Measurements from ENCODE around the gene CDH4.

CDH4 gene

DNA sequence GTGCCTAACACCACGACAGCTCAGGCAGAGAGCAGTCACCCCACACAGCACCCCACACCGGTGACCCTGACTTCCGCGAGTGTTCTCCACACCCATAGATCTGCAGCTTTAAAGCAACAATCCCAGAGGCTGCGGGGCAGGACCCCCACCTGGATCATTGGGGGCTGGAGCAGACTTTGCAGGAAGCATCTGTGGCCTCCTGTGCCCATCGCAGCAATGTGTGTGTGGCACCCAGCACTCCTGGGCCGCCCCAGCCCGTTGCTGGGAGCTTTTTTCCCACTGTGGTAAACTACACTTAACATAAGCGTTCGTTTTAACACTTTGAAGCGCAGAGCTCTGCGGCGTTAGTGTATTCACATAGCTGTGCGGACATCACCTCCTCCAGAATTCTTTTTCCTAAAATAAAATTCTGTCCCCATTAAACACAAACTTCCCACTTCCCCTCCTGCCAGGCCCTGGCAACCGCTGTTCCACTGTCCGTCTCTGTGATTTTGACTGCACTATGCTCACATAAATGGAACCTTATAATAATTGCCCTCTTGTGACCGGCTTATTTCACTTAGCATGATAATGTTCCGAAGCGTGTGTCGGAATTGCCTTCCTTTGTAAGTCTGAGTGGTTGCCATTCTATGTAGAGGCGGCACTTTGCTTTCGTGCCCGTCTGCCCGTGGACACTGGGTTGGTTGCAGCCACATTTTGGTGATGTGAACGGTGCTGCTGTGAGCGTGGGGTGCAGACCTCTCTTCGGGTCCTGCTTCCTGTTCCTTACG, 382.5 kb downstream of the CDH4 start:
- no peak overlapping the region for H3K23ac ChIP-seq (ENCODE audit: low read length)
- no peak overlapping the region for H4K8ac ChIP-seq (ENCODE audit: low read depth, low read length)
- H3K56ac ChIP-seq (ENCODE audit: low read length) = no peak overlapping the region
- WGBS (ENCODE audit: extremely low coverage, insufficient coverage, low lambda C conversion rate) = no CpG with 5 or more reads among the region's 28 CpGs
- H3K4me3 ChIP-seq (ENCODE audit: low read length) = no peak overlapping the region
- no peak overlapping the region for H2BK5ac ChIP-seq (ENCODE audit: low read length)
- no peak overlapping the region for H3K27ac ChIP-seq (ENCODE audit: low read depth, low read length)
- no peak overlapping the region for H2BK15ac ChIP-seq (replicated peaks; ENCODE audit: low read depth)
- H3K18ac ChIP-seq (ENCODE audit: low read length) = no peak overlapping the region
- no peaks in the 10 kb centered on the region for H3K79me1 ChIP-seq (ENCODE audit: low read length)
- no peaks in the 10 kb centered on the region for H3K36me3 ChIP-seq (ENCODE audit: control insufficient read depth, insufficient read depth, low read length)
- H3K9ac ChIP-seq (ENCODE audit: low read length) = no peak overlapping the region
- H3K27me3 ChIP-seq (ENCODE audit: insufficient read depth, low read length, poor library complexity) = no peaks in the 10 kb centered on the region
- no peak overlapping the region for H3K4ac ChIP-seq (ENCODE audit: low read depth, low read length)
- no peak overlapping the region for H4K5ac ChIP-seq (ENCODE audit: low read length)
- H2BK120ac ChIP-seq (ENCODE audit: low read depth, low read length) = no peak overlapping the region
- no peak overlapping the region for H2AK5ac ChIP-seq (ENCODE audit: low read length)
- H3K4me2 ChIP-seq (ENCODE audit: low read length) = no peak overlapping the region
- no peaks in the 10 kb centered on the region for H3K4me1 ChIP-seq (ENCODE audit: control insufficient read depth, low read depth, low read length)
- no peak for DNase-seq
- H3K79me2 ChIP-seq (ENCODE audit: control insufficient read depth, insufficient read depth, low read length) = no peaks in the 10 kb centered on the region

DNA sequence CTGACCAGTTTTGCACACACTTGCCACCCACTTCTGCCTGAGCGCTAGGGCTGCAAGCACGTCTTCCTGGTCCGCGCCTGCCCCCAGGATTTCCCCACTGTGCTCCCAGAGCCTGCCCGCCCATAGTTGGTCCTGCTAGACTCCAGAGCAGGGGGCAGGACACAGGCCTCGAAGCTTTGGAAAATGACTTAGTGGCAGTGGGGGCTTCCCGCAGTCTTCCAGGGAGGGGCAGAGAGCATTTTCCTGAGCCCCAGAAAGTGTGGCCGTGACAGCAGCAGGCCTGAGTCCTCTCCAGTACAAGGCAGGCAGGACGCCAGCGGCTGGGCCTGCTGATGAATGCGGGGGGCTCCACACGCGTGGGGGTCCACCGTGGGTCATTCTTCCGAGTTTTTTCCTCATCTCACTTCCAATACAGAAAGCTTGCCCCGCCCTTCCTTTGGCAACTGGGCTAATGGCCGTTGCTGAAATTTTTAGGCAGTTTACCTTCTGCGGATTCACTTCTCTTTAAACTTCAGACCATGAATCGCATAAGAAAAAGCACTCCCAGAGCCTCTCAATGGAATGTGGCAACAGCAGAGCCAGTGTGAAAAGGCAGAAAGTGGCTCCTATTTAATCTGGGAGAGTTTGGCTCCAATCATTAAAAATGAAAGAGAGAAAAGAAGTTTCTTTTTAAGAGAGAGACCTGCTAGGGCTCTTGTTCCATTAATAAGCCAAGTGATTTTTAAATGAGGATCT, 383.8 kb downstream of the CDH4 start:
- Histone ChIP-seq H3K23ac (ENCODE audit: low read length) (no peak overlapping the region), H2BK5ac (ENCODE audit: low read length) (no peak overlapping the region), H3K79me1 (ENCODE audit: low read length) (no peaks in the 10 kb centered on the region), H2AK5ac (ENCODE audit: low read length) (no peak overlapping the region), H3K27ac (ENCODE audit: low read depth, low read length) (no peak overlapping the region), H3K79me2 (ENCODE audit: control insufficient read depth, insufficient read depth, low read length) (no peaks in the 10 kb centered on the region), H2BK120ac (ENCODE audit: low read depth, low read length) (no peak overlapping the region), H3K4ac (ENCODE audit: low read depth, low read length) (no peak overlapping the region), H3K4me1 (ENCODE audit: control insufficient read depth, low read depth, low read length) (no peaks in the 10 kb centered on the region), H2BK15ac (replicated peaks; ENCODE audit: low read depth) (no peak overlapping the region), H4K8ac (ENCODE audit: low read depth, low read length) (no peak overlapping the region), H3K18ac (ENCODE audit: low read length) (no peak overlapping the region), H3K9ac (ENCODE audit: low read length) (no peak overlapping the region), H3K27me3 (ENCODE audit: insufficient read depth, low read length, poor library complexity) (no peaks in the 10 kb centered on the region), H4K5ac (ENCODE audit: low read length) (no peak overlapping the region), H3K56ac (ENCODE audit: low read length) (no peak overlapping the region), H3K4me2 (ENCODE audit: low read length) (no peak overlapping the region), H3K36me3 (ENCODE audit: control insufficient read depth, insufficient read depth, low read length) (no peaks in the 10 kb centered on the region), H3K4me3 (ENCODE audit: low read length) (no peak overlapping the region)
- no peak for DNase-seq
- WGBS (ENCODE audit: extremely low coverage, insufficient coverage, low lambda C conversion rate) = no CpG with 5 or more reads among the region's 19 CpGs

DNA sequence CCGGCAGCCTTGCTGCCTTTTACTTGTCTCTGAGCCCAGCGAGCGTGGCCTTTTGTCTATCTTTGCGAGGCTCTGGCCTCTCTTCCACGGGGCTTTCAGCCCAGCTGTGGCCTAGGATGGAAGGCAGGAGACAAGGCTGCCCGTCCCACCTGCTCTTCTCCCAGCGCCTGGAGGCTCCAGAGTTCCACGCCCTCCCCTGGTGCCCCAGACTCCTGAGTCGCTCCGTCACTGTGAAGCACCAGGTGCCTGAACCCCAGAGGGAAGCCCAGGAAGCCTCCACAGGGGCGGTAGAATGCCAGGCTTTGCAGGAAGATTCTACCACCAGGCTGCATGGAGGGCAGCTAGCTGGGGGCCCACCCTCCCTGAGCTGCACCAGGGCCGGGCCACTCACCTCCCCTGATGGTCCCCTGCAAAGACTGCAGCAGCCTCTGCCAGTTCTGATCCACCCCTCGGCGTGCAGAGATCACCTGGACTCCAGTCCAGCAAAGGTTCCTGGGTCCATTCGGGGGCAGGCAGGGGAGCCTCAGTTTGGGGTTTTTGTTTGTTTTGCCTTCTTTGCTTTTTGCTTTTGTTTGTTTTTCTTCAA, 384.6 kb downstream of the CDH4 start:
- Histone ChIP-seq H4K8ac (ENCODE audit: low read depth, low read length) (no peak overlapping the region), H3K4me2 (ENCODE audit: low read length) (no peak overlapping the region), H3K9ac (ENCODE audit: low read length) (no peak overlapping the region), H3K36me3 (ENCODE audit: control insufficient read depth, insufficient read depth, low read length) (no peaks in the 10 kb centered on the region), H4K5ac (ENCODE audit: low read length) (no peak overlapping the region), H3K79me1 (ENCODE audit: low read length) (no peaks in the 10 kb centered on the region), H2AK5ac (ENCODE audit: low read length) (no peak overlapping the region), H3K79me2 (ENCODE audit: control insufficient read depth, insufficient read depth, low read length) (no peaks in the 10 kb centered on the region), H2BK120ac (ENCODE audit: low read depth, low read length) (no peak overlapping the region), H3K27me3 (ENCODE audit: insufficient read depth, low read length, poor library complexity) (no peaks in the 10 kb centered on the region), H3K18ac (ENCODE audit: low read length) (no peak overlapping the region), H3K56ac (ENCODE audit: low read length) (no peak overlapping the region), H3K27ac (ENCODE audit: low read depth, low read length) (no peak overlapping the region), H3K4me3 (ENCODE audit: low read length) (no peak overlapping the region), H3K4me1 (ENCODE audit: control insufficient read depth, low read depth, low read length) (no peaks in the 10 kb centered on the region), H2BK5ac (ENCODE audit: low read length) (no peak overlapping the region), H3K23ac (ENCODE audit: low read length) (no peak overlapping the region), H2BK15ac (replicated peaks; ENCODE audit: low read depth) (no peak overlapping the region), H3K4ac (ENCODE audit: low read depth, low read length) (no peak overlapping the region)
- no CpG with 5 or more reads among the region's 15 CpGs for WGBS (ENCODE audit: extremely low coverage, insufficient coverage, low lambda C conversion rate)
- no peak for DNase-seq

DNA sequence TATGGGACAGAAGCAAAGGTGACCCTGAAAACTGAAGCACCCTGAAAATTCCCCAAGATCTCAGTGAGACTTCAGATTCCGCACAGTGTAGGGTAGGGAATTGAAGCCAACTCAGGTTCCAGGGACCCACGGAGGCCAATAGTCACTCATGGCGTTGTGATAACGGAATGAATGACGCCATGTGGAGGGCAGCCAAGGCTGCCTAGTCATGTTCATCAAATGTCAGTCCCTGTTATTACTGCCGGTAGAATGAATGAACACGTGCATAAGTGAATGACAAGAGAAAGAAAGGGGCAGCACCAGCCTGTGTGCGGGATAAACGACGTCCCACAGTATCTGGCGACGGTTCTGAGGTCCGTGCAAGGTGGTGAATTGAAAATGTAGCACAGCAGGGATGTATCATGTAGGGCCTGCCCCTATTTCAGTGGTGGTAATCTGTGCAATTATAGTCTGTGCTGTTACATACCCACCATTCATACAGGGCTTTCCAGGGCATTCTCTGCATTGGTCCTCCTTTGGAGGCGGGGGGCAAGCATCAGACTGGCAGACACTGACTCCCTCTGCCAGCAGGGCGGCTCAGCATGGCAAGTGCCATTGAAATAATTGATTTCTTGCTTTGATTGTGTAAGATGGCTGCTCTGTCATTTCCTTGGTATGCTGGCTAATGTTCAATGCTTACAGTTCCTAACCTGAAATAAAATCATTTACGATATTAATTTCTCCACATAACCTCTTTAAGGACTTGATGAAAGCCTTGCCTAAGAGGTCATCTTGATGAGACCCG, 386.9 kb downstream of the CDH4 start:
- DNase-seq = no peak
- H3K9ac ChIP-seq (ENCODE audit: low read length) = no peak overlapping the region
- no CpG with 5 or more reads among the region's 17 CpGs for WGBS (ENCODE audit: extremely low coverage, insufficient coverage, low lambda C conversion rate)
- no peak overlapping the region for H4K8ac ChIP-seq (ENCODE audit: low read depth, low read length)
- H3K4me1 ChIP-seq (ENCODE audit: control insufficient read depth, low read depth, low read length) = no peaks in the 10 kb centered on the region
- H2BK5ac ChIP-seq (ENCODE audit: low read length) = no peak overlapping the region
- no peaks in the 10 kb centered on the region for H3K79me1 ChIP-seq (ENCODE audit: low read length)
- no peak overlapping the region for H3K4me2 ChIP-seq (ENCODE audit: low read length)
- no peaks in the 10 kb centered on the region for H3K36me3 ChIP-seq (ENCODE audit: control insufficient read depth, insufficient read depth, low read length)
- H3K18ac ChIP-seq (ENCODE audit: low read length) = no peak overlapping the region
- H3K27me3 ChIP-seq (ENCODE audit: insufficient read depth, low read length, poor library complexity) = no peaks in the 10 kb centered on the region
- H2AK5ac ChIP-seq (ENCODE audit: low read length) = no peak overlapping the region
- no peak overlapping the region for H3K27ac ChIP-seq (ENCODE audit: low read depth, low read length)
- no peak overlapping the region for H3K4me3 ChIP-seq (ENCODE audit: low read length)
- no peak overlapping the region for H4K5ac ChIP-seq (ENCODE audit: low read length)
- H3K56ac ChIP-seq (ENCODE audit: low read length) = no peak overlapping the region
- no peak overlapping the region for H3K23ac ChIP-seq (ENCODE audit: low read length)
- no peak overlapping the region for H2BK120ac ChIP-seq (ENCODE audit: low read depth, low read length)
- no peak overlapping the region for H3K4ac ChIP-seq (ENCODE audit: low read depth, low read length)
- no peaks in the 10 kb centered on the region for H3K79me2 ChIP-seq (ENCODE audit: control insufficient read depth, insufficient read depth, low read length)
- H2BK15ac ChIP-seq (replicated peaks; ENCODE audit: low read depth) = no peak overlapping the region

DNA sequence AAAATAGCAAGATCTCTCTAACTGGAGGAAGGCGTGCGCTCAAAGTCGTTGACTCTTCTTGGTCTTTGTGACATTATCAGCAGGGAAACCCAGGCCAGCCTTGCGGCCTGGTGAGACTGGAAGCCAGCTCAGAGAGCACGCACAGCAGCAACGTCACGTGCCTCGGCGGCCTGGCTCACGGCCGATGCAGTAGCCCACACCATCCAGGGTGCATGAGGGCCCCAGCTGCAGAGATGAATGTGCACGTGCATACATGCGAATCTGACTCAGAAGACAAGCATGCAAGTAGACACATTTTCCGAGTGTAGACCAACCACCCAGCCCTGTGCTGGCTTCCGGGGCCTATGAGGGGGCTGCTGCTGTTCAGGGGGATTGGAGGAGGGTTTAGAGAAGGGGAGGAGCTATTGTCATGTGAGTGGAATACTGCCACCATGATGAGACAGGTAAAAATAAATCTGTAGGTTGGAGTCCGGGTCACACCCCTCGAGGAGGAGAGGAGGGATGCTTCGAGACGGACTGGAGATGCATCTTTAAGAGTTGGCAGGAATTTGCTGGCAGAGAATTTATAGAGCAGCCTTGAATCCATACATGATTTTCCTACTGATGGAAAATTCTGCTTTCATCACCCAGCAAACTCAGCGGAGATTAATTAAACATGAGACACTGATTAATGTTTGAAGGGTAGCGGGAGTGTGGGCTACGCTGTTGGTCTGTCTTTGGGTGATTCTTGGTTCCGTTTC, 388.2 kb downstream of the CDH4 start:
- H2BK15ac ChIP-seq (replicated peaks; ENCODE audit: low read depth) = no peak overlapping the region

More for the DNA sequence above, 388.2 kb downstream of the CDH4 start:
- no peak overlapping the region for H4K8ac ChIP-seq (ENCODE audit: low read depth, low read length)
- no peak overlapping the region for H3K23ac ChIP-seq (ENCODE audit: low read length)
- no peak overlapping the region for H3K4me2 ChIP-seq (ENCODE audit: low read length)
- H2BK5ac ChIP-seq (ENCODE audit: low read length) = no peak overlapping the region
- H3K27ac ChIP-seq (ENCODE audit: low read depth, low read length) = no peak overlapping the region
- DNase-seq = no peak
- H2BK120ac ChIP-seq (ENCODE audit: low read depth, low read length) = no peak overlapping the region
- WGBS (ENCODE audit: extremely low coverage, insufficient coverage, low lambda C conversion rate) = no CpG with 5 or more reads among the region's 23 CpGs
- no peaks in the 10 kb centered on the region for H3K4me1 ChIP-seq (ENCODE audit: control insufficient read depth, low read depth, low read length)
- H3K79me1 ChIP-seq (ENCODE audit: low read length) = no peaks in the 10 kb centered on the region
- H3K9ac ChIP-seq (ENCODE audit: low read length) = no peak overlapping the region
- H4K5ac ChIP-seq (ENCODE audit: low read length) = no peak overlapping the region
- no peak overlapping the region for H3K4me3 ChIP-seq (ENCODE audit: low read length)
- H3K18ac ChIP-seq (ENCODE audit: low read length) = no peak overlapping the region
- no peaks in the 10 kb centered on the region for H3K36me3 ChIP-seq (ENCODE audit: control insufficient read depth, insufficient read depth, low read length)
- H3K56ac ChIP-seq (ENCODE audit: low read length) = no peak overlapping the region
- no peaks in the 10 kb centered on the region for H3K27me3 ChIP-seq (ENCODE audit: insufficient read depth, low read length, poor library complexity)
- no peak overlapping the region for H2AK5ac ChIP-seq (ENCODE audit: low read length)
- no peak overlapping the region for H3K4ac ChIP-seq (ENCODE audit: low read depth, low read length)
- no peaks in the 10 kb centered on the region for H3K79me2 ChIP-seq (ENCODE audit: control insufficient read depth, insufficient read depth, low read length)

All from mesendoderm (in vitro differentiated cells).